GM12891 (cell line): ENCODE data around the gene PUDP.

Experiments
- DNase-seq: peaks from one replicate; pipeline ENCODE4 v3.0.0; 2011; ENCODE audit warnings: low spot score; ENCODE audit not compliant: insufficient read length
- FAIRE-seq: peaks from 2 replicates; lab custom pipeline; 2011; peaks lifted over from hg19 to GRCh38; lab: Jason Lieb, UNC
- PAX5 ChIP-seq: IDR thresholded peaks from 2 replicates; pipeline ENCODE4 v1.6.1; 2011; ENCODE audit warnings: low read length, moderate library complexity, mild to moderate bottlenecking; ENCODE audit not compliant: insufficient read depth, severe bottlenecking
- POLR2A ChIP-seq: IDR thresholded peaks from 2 replicates; pipeline ENCODE4 v1.6.1; 2011; ENCODE audit warnings: low read depth, low read length, control low read depth
- POLR2AphosphoS5 ChIP-seq: IDR thresholded peaks from 2 replicates; pipeline ENCODE4 v1.6.1; 2011; ENCODE audit warnings: low read depth, low read length, control low read depth
- POU2F2 ChIP-seq: IDR thresholded peaks from 2 replicates; pipeline ENCODE4 v1.6.1; 2011; ENCODE audit warnings: low read depth, mild to moderate bottlenecking, control low read depth, low read length, moderate library complexity
- SPI1 ChIP-seq: IDR thresholded peaks from 2 replicates; pipeline ENCODE4 v1.6.1; 2011; ENCODE audit warnings: low read depth, low read length, control low read depth
- TAF1 ChIP-seq: IDR thresholded peaks from 2 replicates; pipeline ENCODE4 v1.6.1; 2011; ENCODE audit warnings: low read depth, low read length, control low read depth

PUDP gene

GRCh38 chrX:7071390-7071789 lies 76.6 kb downstream of the PUDP start:
- no peak for TF ChIP-seq POLR2AphosphoS5
- TF ChIP-seq POU2F2 = no peak
- no peak for TF ChIP-seq TAF1
- TF ChIP-seq SPI1 = peak; percentile 39
- no peak for TF ChIP-seq PAX5
- no peak for TF ChIP-seq POLR2A
- DNase-seq (no peak), FAIRE-seq (peak; percentile 59)

DNA sequence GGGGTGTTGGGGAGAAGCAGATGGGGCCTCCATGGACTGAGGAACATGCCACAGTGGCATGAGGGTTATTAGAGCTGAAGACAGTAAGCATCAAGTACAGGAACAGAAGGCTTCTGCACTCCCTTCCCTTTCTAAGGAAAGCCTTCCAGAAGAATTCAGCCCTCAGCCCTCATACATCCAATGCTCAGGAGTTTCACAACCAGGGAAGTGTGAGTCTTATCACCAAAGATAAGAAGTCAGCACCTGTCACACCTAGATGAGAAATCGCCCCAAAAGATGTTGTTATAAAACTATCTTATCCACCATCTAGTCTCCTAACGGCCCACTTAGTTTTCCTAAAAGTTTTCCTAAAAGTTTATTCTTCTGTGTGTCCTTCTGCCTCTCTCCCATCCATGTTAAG lies 78.4 kb downstream of the PUDP start:
- TF ChIP-seq POU2F2 (no peak), SPI1 (no peak), TAF1 (no peak), POLR2AphosphoS5 (no peak), POLR2A (no peak), PAX5 (no peak)
- FAIRE-seq = peak; percentile 43
- DNase-seq = no peak

DNA sequence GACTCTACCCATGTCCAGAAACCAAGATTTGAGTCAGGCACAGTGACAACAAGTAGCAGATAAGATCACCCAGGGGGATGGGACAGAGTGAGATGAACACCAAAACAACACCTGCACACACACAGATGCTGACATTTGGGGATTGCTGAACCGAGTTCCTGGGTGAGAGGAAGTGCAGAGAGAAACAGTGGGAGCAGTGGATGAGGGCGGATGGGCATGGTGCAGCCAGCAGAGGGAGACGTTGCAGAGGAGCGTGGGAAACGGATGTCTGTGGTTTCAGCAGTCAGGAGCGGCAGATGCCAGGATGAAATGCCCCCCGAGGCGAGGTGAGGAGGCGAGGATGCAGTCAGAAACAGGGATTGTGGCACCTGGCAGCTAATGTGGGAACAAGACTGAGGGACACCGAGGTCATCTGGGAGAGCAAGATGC lies 79.0 kb downstream of the PUDP start:
- DNase-seq (no peak), FAIRE-seq (peak; percentile 86)
- TF ChIP-seq SPI1 (peak; percentile 66), PAX5 (no peak), POLR2AphosphoS5 (no peak)

DNA sequence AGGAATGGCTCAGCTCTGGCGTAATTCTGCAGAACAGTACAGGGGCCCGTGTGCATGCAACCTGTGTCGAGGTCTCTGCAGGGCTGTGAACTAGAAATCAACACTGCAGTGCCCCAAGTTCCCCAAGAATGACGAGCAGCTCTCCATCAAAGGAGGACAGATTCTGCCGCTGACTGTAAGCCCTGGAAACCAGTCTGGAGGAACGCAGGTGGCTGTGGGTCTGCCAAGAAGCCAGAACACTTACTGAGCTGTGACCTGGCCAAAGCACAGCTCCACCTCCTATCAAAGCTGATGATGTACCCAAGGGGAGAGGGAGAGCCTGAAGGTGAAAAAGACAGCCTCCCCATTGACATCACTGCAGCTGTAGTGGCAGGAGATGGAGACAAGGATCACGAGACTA lies 80.7 kb downstream of the PUDP start:
- FAIRE-seq (no peak), DNase-seq (no peak)
- TF ChIP-seq TAF1 (no peak), POLR2A (no peak), PAX5 (no peak), SPI1 (no peak), POU2F2 (no peak), POLR2AphosphoS5 (no peak)

- no peak for DNase-seq
- TF ChIP-seq SPI1 (no peak), POLR2AphosphoS5 (no peak), PAX5 (no peak), POU2F2 (no peak), TAF1 (no peak), POLR2A (no peak)
- FAIRE-seq = no peak
Observed at GRCh38 chrX:7065473-7065872, 82.5 kb downstream of the PUDP start.

- FAIRE-seq (no peak), DNase-seq (no peak)
- TF ChIP-seq SPI1 (no peak), TAF1 (no peak), PAX5 (no peak), POU2F2 (no peak), POLR2AphosphoS5 (no peak), POLR2A (no peak)
Observed at GRCh38 chrX:7062903-7063302, 85.0 kb downstream of the PUDP start.

DNA sequence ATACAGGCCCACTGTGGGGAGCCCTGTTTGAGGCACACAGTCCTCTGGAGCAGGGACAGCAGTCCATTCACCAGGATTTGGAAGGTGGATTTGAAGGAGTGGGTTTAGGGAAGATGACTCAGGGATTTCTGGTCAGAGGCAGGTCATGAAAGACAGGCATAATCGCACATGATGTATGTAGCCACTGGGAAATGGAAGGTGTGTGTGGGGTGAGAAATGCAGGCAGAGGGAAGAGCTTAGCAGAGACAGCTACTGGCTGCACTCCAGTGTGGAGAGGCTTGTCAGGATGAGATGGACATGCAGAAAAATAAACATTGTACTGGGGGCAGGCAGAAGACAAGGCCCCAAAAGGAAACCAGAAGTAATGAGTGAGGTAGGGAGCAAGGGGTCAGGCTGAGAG lies 85.7 kb downstream of the PUDP start:
- FAIRE-seq (no peak), DNase-seq (no peak)
- no peak for TF ChIP-seq TAF1
- no peak for TF ChIP-seq POLR2A

GRCh38 chrX:7061429-7061828 lies 86.5 kb downstream of the PUDP start:
- no peak for TF ChIP-seq POU2F2
- no peak for TF ChIP-seq SPI1
- no peak for TF ChIP-seq POLR2A
- no peak for TF ChIP-seq TAF1
- TF ChIP-seq PAX5 = no peak
- no peak for TF ChIP-seq POLR2AphosphoS5
- DNase-seq (no peak), FAIRE-seq (no peak)

DNA sequence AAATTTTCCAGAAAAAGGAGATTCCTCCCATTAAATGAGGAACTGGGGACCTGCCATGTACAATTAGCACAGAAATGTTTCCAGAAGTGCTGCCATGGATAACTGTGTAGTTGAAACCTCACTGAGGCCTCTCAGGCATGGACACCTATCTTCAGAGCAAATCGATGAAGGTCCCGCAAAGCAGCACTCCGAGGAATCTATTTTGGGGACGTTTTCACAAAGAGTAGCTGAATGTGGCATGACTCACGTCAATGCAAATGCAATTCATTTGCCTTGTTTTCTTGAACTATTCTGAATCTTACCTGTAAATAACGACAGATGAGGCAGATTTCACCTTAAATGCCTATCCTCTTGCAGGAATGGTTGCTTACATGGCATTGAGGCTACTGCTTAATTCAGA lies 87.5 kb downstream of the PUDP start:
- no peak for FAIRE-seq
- TF ChIP-seq TAF1 = no peak
- TF ChIP-seq SPI1 = 0 out of 2 replicates have a peak, but pooled peaks have one; percentile 23
- no peak for TF ChIP-seq POLR2AphosphoS5
- no peak for TF ChIP-seq POU2F2
- no peak for TF ChIP-seq POLR2A
- no peak for TF ChIP-seq PAX5
- no peak for DNase-seq

DNA sequence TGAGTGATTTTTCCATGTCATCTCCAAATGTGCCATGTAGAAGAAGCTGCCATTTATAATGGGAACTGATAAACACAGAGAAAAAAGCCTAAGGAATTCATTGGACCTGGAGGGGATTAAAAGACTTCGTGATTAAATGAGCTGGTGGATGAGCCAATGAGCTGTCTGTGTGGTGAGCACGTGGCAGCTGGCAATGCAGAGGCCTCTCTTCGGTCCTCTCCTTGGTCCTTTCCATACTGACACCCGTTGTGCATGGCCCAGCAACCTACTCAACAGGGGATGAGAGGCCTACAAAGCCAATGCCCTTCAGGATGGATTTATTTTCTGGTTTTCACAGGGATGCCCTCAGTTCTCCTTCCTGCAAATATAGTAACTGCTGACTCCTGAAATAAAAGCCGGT lies 88.1 kb downstream of the PUDP start:
- no peak for FAIRE-seq
- TF ChIP-seq POLR2AphosphoS5 = no peak
- no peak for TF ChIP-seq POLR2A
- no peak for TF ChIP-seq PAX5
- TF ChIP-seq SPI1 = no peak
- TF ChIP-seq TAF1 = no peak
- TF ChIP-seq POU2F2 = no peak

More for the DNA sequence above, 88.1 kb downstream of the PUDP start:
- no peak for DNase-seq
